ENCODE data around the gene NCKAP5. TPM values are rescaled to one million over a fixed set of nuclear protein-coding genes. Genes with fewer than 3 reads are reported as not detected.

Gene NCKAP5
- polyA plus RNA-seq, 1 experiment = 2.1 TPM

- POLR2A ChIA-PET = no interaction called here
- H3K4me3 ChIP-seq (ENCODE audit: low read depth, low read length) = no peak overlapping the region
Measured at GRCh38 chr2:133139847-133140533, 428.3 kb downstream of the NCKAP5 start.

GRCh38 chr2:133138693-133139092, 429.6 kb downstream of the NCKAP5 start:
- CTCF ChIA-PET = no interaction called here
- TF ChIP-seq CTCF (IDR thresholded peaks at IDR 0.05; ENCODE audit: insufficient read depth, low read depth, low read length) = no peak

More at GRCh38 chr2:133139847-133140533, 428.3 kb downstream of the NCKAP5 start:
- no peaks in the 10 kb centered on the region for H3K27me3 ChIP-seq (ENCODE audit: control insufficient read depth, insufficient read depth, low read length)
- no peak for TF ChIP-seq CTCF (IDR thresholded peaks at IDR 0.05; ENCODE audit: insufficient read depth, low read depth, low read length)
- H3K36me3 ChIP-seq (ENCODE audit: control insufficient read depth, insufficient read depth, low read length) = no peaks in the 10 kb centered on the region
- CTCF ChIA-PET = interaction anchor here (1.1 kb wide), 1 partner anchor 10 kb away, joined by 4 read pairs; no protein-coding TSS in a partner anchor
- no peak for DNase-seq (ENCODE audit: low read depth)

GRCh38 chr2:133135035-133135654, 433.1 kb downstream of the NCKAP5 start:
- no peak for TF ChIP-seq CTCF (IDR thresholded peaks at IDR 0.05; ENCODE audit: insufficient read depth, low read depth, low read length)
- H3K27me3 ChIP-seq (ENCODE audit: control insufficient read depth, insufficient read depth, low read length) = no peaks in the 10 kb centered on the region
- H3K36me3 ChIP-seq (ENCODE audit: control insufficient read depth, insufficient read depth, low read length) = no peaks in the 10 kb centered on the region
- H3K4me3 ChIP-seq (ENCODE audit: low read depth, low read length) = no peak overlapping the region
- CTCF ChIA-PET = interaction anchor here (0.6 kb wide), 1 partner anchor 1827 kb away, joined by 4 read pairs; no protein-coding TSS in a partner anchor
- POLR2A ChIA-PET = no interaction called here
- DNase-seq (ENCODE audit: low read depth) = no peak

More at GRCh38 chr2:133138693-133139092, 429.6 kb downstream of the NCKAP5 start:
- no peak for DNase-seq (ENCODE audit: low read depth)
- no peak overlapping the region for H3K4me3 ChIP-seq (ENCODE audit: low read depth, low read length)
- POLR2A ChIA-PET = no interaction called here
- no peaks in the 10 kb centered on the region for H3K27me3 ChIP-seq (ENCODE audit: control insufficient read depth, insufficient read depth, low read length)
- H3K36me3 ChIP-seq (ENCODE audit: control insufficient read depth, insufficient read depth, low read length) = no peaks in the 10 kb centered on the region

- Histone ChIP-seq H3K36me3 (ENCODE audit: control insufficient read depth, insufficient read depth, low read length) (peaks cover 2% of the 10 kb centered on the region; the same call in 1 of the 2 replicates), H3K4me3 (ENCODE audit: low read depth, low read length) (no peak overlapping the region), H3K27me3 (ENCODE audit: control insufficient read depth, insufficient read depth, low read length) (no peaks in the 10 kb centered on the region)
- POLR2A ChIA-PET = interaction anchor here (0.7 kb wide), 1 partner anchor 49 kb away, joined by 3 read pairs; no protein-coding TSS in a partner anchor
- no peak for TF ChIP-seq CTCF (IDR thresholded peaks at IDR 0.05; ENCODE audit: insufficient read depth, low read depth, low read length)
- CTCF ChIA-PET = no interaction called here
- DNase-seq (ENCODE audit: low read depth) = no peak
Measured at GRCh38 chr2:133130548-133131246, 437.6 kb downstream of the NCKAP5 start.

- ChIA-PET CTCF (no interaction called here), POLR2A (no interaction called here)
- Histone ChIP-seq H3K36me3 (ENCODE audit: control insufficient read depth, insufficient read depth, low read length) (no peaks in the 10 kb centered on the region), H3K27me3 (ENCODE audit: control insufficient read depth, insufficient read depth, low read length) (no peaks in the 10 kb centered on the region), H3K4me3 (ENCODE audit: low read depth, low read length) (no peak overlapping the region)
- no peak for TF ChIP-seq CTCF (IDR thresholded peaks at IDR 0.05; ENCODE audit: insufficient read depth, low read depth, low read length)
- DNase-seq (ENCODE audit: low read depth) = no peak
Measured at GRCh38 chr2:133124446-133124845, 443.8 kb downstream of the NCKAP5 start.
